GM19351 (cell line): ENCODE results near the gene RAD23B.

Experiments used
- ATAC-seq: cut with Tn5 transposase; IDR thresholded peaks from one replicate; pipeline ENCODE4 v1.9.1; 2021; ENCODE audit warnings: mild to moderate bottlenecking, moderate library complexity; ENCODE audit not compliant: unreplicated experiment

Gene RAD23B

DNA sequence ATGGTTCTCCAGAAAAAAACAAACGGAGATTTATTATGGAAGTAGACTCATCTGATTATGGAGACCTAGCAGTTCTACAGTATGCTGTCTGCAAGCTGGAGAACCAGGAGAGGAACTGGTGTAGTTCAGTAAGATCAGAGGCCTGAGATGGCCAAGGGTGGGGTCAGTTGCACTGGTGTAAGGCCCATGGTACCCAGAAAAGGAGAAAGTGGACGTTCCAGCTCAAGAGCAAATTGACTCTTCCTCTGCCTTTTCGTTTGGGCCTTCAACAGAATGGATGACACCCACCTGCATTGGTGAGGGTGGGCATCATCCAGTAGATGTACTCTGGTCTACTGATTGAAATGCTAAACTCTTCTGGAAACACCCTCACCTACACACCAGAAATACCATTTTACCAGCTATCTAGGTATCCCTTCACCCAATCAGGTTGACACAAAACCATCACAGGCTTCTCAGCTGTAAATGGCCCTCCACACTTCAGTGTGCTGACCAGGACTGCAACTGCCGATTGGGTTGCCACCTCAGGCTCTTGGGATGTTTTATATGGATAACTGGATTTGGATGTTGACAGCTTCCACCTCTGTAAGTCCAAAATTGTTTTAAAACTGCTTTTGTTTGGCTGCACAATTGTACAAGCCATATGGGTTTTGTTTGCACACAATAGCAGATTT, 51.2 kb downstream of the RAD23B start:
- ATAC-seq, result no peak

DNA sequence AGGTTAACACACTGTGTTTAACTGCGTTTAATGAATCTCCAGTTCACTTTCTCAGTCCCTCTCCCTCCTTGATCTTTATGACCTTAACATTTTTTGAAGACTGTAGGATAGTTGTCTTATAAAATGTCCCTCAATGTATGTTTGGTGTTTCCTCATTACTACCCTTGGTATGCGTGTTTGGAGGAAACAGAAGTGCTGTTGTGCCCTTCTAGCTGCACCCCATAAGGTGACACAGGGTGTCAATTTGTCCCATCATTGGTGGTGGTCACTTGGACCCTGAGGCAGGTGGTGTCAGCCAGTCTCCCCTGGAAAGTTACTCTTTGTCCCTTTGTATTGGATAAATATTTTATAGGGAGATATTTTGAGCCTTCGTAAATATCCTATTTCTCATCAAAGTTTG, 52.3 kb downstream of the RAD23B start:
- no peak for ATAC-seq

DNA sequence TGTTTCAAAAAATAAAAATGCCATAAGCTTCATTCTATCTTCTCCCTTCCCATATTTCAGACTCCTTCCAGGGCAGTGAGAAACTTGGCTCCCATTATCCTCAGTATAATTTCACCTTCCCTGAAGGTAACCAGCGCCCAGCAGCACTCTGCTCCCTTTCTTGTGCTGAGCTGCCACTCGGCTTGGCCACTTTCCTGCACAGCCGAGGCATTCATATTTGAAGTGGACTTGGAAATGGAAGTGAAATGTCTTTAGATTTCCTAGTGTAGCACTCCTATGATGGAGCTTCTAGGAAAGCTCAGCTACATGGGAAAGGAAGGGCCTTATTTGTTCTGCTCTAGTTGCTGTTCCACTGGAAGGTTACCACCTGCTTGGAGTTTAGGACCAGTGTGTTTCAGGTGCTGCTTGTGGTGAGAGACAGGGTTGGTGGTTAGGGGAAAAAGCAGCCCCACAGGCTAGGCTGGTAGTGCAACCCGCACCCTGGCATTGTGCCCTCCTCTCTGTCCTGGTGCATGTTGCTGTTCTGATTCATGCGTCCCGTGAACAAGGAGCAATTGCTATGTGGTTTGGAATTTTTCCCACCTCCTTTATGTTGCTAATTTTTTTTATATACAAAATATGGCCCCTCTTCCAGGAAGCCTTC, 53.8 kb downstream of the RAD23B start:
- ATAC-seq, result no peak

DNA sequence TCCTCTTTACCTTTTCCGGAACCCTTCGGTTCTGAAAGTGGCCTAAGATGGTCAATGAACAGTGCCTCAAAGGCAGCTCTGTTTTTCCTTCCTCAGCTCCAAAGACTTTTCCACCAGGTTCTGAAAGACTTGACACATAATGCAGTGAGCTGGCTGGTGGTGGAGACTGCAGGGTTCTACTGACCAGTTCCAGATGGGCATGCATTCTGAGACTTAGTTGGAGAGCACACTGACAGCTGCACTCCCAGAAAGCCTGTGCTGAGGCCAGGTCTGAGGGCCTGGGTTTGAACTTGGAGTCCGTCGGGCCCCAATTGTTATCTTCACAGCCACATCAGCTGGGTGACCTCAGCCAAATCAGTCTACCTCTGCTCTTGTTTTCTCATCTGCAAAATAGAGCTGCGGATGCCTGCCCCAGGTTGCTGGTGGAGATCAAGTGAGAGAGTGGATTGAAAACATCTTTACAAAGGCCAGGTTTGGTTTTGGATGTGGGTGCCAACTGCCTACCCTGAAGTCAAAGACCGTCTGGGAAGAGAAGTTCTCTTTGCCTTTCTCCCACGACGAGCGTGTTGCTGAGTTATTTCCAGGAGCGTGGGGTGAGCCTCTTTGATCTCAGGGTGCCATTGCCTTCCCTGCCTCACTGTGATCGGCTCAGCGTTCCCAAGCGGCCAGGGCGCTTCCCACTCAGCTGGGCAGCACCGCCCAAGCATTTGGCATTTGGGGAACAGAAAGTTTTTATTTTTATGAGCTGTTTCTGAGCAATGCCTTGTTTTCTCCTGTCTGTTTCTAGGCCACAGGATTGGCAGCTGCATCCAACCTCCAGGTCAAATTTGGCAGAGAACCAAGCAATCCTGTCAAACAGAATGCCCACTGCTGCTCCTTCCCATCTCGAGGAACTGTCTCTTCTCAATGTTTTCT, 54.9 kb downstream of the RAD23B start:
- no peak for ATAC-seq

DNA sequence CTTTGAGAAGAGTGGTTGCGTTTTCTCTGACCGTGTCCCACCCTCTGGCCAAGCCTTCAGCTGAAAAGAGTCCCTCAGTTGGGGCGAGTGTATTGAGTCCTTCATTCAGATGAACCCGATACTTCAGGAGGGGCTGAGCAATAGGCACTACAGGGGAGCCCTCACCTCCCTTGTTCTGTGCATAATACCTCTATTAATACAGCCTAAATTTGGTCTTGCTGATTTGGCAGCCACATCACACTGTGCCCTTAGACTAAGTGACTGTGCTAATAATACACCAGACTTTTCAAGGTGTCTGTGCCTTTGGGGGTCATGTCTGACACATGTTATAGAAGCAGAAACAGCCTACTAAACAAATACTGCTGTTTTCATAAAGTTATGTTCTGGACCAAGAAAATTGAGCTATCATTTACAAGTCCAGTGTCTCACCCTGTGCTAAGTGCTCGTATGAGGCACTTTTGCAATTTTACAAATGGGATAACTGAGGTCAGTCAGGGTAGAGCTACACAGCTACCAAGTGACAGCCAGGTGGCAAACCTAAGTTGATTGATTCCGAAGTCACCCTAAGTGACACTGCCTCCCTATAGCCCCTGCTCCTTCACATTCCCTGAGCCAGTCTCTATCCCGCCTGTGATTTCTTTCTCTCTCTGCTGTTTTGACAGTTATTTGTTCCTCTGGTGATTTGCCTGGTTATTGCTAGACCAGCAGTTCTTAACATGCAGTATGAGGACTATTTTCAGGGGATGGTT, 56.0 kb downstream of the RAD23B start:
- no peak for ATAC-seq

DNA sequence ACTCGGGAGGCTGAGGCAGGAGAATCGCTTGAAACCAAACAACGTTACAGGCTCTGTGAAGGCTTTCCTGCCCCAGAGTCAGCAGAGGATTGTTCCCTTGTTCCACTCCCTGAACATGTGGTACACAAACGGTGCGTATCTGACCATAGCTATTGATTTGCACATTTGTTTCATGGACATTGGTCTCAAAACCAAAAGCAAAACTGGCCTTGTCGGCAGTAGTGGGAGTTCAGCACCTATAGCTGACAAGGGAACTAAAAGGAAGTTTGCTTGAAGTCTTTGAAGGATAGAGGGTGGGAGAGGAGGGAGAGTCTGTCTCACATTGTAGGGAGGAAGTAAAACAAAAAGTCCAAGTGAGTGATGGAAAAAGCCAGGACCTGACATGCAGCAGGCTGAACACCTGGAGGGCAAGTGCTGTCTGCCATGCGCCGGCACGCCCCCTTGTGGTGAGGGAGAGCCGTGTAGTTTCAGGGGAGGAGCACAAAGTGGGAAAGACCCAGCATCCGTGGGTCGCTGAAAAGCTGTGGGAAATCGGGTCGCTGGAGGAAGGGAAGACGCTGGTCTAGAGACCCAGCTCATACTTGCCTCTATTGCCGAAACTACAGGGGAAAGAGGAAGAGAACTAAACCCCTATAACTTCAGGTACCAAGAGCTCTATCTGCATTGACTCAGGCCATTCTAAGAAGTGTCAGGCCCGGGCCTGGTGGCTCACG, 58.0 kb downstream of the RAD23B start:
- peak; percentile 82 for ATAC-seq

DNA sequence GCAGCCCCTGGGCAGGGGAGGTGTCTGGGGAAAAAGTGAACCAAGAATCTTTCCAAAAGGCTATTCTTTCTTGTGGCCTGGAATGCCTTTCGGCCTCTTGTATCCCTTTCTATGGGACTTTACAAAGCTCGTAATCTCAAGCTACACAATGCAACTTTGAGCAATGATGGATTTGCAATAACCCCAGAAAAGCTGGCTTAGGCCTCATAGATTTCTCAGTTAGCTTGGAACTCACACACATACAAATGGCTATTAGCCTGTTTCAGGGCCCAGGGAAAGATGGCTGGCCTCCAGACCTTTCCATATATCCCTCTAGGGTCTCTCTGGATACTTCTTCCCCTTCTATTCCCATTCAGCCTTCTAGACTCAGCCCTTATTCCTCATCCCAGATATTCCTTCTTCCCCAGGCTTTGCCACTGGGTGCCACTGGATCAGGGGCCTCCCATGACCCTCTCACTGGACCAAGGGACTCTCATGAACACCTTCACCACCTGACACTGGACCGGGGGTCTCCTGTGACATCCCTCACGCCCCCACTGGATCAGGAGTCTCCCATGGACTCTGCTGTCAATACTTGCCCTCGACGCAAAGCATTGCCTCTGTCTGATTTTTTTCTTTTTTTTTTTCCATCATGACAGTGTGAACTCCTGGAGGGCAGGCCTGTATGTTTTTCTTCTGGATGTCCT, 59.5 kb downstream of the RAD23B start:
- ATAC-seq, result no peak

DNA sequence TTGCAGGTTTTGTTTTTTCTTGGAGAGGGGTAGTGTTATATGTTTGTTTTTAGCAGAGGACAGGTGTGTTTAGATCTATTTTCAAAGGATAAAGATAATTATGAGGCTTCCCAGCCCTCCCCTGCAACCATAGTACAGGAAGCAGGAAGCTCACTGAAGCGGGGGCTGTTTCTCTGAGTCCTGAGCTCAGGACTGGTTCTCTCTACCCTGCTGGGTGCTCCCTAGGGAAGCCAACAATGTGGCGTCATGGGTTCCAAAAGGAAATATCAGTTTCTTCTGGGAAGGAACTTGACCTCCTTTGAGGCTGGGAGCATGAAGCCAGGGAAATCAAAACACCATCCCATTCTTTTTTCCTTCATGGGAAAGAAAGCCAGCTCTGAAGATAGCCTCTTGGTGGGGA, 62.2 kb downstream of the RAD23B start:
- no peak for ATAC-seq

DNA sequence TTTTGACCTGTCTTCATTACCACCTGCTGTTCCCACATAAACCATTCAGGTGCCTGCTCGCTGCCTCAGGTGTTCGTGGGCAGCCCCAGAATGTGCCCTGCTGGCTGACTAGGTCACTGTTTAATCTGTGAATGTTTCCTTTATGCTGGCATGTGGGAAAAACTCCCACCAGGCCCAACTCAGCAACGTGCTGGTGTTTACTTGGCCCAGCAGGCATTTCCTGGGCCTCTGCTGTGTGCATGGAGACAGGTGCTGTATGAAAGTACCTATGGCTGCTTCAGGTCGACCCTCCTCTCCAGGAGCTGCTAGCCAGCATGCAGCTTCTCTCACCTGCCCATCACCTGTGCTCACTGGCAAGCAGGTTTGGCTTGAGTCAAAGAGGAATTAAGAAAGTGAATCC, 65.8 kb downstream of the RAD23B start:
- ATAC-seq, result no peak

DNA sequence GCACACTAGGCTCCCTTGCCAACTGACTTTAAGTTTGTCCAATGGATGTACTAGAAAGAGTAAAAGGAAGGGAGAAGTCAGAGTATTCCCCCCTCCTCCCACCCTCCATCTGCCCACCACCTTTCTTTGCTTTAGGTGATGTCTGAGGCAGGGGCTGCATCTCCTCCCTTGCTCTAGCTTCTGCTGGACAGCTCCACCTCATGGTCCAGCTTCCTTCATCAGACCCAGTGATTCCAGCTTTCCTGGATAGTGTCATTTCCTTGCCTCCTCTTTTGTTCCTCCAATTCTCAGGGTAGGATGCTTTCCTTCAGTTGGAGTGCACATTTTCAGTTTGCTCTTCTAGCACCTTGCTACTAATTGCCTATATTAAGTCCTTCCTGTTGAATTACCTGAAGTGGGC, 67.4 kb downstream of the RAD23B start:
- no peak for ATAC-seq

DNA sequence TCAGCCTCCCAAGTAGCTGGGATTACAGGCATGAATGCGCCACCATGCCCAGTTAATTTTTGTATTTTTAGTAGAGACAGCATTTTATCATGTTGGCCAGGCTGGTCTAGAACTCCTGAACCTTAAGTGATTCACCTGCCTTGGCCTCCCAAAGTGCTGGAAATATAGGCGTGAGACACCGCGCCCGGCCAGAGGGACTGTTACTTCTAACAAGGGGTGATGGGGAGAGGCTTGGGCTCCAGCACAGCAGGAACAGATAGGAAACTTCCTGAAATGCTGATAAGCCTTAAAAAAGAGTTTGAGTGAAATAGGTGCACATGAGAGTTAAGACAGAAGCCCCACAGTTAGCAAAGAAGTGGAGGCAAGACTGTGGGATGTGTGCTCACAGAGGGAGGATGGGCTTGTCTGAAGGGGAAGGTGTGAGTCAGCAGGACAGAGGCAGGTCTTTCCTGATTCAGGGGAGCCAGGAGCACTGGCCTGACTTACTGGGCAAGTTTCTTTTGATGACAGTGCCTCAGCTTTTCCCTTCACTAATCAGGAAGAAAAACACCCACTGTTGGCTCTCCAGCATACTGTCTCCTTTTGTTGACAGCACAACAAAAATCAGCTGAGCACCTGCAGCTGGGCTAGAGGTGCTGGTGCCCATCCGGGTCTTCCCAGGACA, 68.4 kb downstream of the RAD23B start:
- ATAC-seq, result no peak

DNA sequence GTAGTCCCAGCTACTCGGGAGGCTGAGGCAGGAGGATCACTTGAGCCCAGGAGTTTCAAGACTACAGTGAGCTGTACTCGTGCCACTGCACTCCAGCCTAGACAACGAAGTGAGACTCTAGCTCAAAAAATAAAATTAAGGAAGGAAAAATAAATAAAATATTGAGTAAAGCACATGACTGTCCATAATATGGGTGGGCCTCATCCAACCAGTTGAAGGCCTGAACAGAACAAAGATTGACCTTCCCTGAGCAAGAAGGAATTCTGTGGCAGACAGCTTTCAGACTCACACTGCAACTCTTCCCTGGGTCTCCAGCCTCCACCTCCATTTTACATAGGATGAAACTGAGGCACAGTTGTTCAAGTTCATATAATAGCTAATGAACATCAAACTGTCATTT, 72.3 kb downstream of the RAD23B start:
- no peak for ATAC-seq

DNA sequence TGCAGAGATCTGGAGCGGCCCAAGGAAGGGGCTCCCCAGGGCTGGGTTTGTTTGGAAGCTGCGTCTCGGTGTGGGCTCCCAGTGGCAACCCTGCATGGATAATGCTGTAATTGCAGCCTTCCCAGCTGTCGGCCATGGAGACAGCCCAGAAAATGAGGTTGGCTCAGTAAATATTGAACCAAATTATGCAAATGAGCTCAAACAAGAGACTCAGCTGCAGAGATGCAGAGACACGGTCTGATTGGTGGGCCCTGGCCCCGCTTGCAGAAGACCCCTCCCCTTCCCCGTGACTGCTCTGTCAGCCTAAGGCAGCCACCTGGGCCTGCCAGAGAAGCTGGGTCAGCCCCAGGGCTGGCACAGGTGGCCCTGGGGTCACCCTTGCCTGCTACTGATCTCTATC, 75.9 kb downstream of the RAD23B start:
- no peak for ATAC-seq

DNA sequence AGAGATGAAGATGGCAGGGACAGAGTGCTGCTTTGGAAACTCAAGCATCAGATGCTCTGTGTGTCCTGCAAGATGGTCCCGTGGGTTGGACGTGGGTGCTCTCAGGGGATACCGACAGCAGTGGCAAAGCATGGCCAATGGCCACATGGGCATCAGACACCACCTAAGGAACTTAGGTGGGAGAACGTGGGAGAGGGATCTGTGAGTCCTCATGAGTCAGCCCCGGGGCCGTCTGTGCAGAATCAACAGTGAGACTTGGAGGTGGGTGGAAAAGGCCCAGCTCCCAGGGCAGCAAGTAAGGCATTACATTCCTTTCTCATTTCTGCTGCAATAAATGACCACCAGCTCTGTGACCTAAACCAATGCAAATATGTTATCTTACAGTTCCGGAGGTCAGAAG, 77.0 kb downstream of the RAD23B start:
- ATAC-seq, result no peak

DNA sequence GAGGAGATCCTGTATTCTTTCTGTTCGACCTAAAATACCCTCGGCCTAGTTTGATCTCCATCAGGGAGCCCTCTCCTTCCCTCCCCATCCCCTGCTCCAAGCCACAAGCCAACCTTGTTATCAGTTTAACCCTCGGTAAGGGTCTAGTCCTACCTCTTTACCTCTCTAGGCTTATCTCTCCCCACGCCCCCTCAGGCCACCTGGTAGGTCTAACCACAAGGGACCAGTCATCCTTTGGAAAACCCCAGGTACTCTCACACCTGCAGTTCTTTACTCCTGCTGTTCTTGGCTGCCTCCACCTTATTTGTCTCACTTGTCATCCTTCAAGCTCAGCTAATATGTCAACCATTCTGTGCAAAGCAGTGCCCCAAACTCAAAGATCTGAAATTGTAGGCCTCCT, 78.7 kb downstream of the RAD23B start:
- ATAC-seq, result peak; percentile 51

DNA sequence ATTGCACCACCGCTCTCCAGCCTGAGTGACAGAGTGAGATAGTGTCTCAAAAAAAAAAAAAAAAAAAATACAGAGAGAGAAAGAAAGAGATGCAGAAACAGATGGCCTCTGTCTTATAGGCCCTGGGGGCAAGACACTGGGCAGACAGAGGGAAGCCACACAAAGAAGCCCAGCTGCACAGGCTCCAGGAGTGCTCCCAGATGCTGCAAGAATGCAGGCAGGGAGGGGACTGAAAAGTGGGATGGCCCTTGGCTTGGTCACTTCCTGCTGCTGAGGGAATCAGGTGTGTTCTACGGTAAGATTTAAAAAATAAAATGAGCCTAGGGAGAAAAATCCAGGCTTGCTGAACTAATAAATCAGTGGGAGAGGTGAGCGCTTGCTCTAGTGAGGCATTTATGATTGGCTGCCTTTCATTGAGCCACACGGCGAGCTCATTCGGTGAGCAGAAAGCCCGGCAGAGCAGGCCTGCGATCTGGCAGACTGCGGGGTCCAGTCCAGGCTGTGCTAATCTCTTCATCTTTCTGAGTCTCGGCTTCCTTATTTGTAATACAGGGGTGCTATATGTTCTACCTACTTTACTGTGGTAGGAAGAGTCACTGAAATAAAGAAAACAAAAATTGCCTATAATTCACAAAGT, 80.6 kb downstream of the RAD23B start:
- ATAC-seq, result no peak

DNA sequence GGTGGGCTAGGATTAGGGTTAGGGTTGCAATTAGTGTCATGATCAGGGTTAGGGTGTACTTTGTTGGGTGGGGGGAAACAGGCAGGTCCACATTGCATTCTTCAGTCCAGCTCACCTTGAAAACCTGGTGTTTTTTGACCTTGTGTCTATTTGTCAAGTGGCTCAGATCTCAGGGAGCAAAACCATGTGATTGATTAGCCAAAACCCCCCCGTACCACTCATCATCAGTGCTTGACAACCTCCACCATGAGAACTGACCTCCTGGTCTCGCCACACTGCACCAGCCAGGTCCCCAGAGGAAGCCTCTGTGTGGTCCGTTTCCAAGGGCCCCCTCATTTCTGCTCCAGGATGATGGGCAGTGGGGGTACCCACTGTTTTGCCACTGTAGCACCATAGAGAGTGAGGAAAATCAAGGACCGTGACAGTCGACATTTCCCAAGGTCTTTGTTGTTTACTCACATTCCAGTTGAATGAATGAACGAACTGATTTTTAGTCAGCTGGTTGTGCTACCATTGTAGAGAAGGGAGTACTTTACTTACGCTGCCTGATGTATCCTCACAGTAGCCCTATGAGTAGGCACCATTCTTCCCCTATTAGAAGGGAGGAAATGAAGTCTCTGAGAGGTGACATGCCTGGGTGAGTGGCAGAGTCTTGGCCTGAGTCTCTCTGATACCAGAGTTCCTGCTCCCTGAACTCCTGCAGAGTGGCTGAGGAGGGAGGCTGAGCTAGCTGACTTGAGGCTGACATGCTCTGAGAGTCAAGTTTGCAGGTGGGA, 84.8 kb downstream of the RAD23B start:
- no peak for ATAC-seq

DNA sequence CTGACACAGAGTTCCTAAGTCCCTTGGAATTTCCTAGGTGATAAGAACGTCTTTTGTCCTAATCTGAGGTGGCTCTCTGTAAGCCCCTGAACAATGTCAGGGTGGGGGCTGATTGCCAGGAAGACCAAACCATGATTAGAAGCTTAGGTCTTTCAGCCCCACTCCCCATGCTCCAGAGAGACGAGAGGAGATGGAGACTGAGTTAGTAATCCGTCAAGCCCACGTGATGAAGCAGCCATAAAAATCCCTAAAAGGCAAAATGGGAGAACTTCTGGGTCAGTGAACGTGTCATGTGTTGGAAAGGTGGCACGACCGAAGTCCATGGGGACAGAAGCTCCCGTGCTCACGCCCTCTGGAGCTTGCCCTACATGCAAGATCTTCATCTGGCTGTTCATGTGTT, 85.6 kb downstream of the RAD23B start:
- no peak for ATAC-seq
